GM06990 (cell line): Measurements from ENCODE around the gene LRP3.
"Not testable (repeated sequence)": the region's sequence is repeated elsewhere in the genome, so short reads cannot be mapped to it uniquely, and the experiment has no call there.

Experiments used
- DNase-seq: peaks from one replicate; pipeline ENCODE4 v3.0.0-alpha.2; 2011; ENCODE audit not compliant: insufficient read length; ENCODE audit errors: extremely low read depth
- H3K27me3 ChIP-seq: replicated peaks from 2 replicates; pipeline ENCODE4 v1.6.0; 2011; ENCODE audit warnings: low read length; ENCODE audit not compliant: control insufficient read depth, insufficient read depth
- H3K36me3 ChIP-seq: 2 replicates; pipeline ENCODE4 v1.5.1; 2011; ENCODE audit warnings: low read length; ENCODE audit not compliant: control insufficient read depth, insufficient read depth
- H3K4me3 ChIP-seq: replicated peaks from 2 replicates; pipeline ENCODE4 v1.5.1; 2011; ENCODE audit warnings: low read depth, mild to moderate bottlenecking, control low read depth, low read length
- CTCF ChIP-seq: IDR thresholded peaks from 2 replicates; pipeline ENCODE4 v1.5.1; 2011; ENCODE audit warnings: low read length, control low read depth, mild to moderate bottlenecking, inconsistent platforms; ENCODE audit not compliant: insufficient read depth, poor library complexity, severe bottlenecking

LRP3 gene

GRCh38 chr19:33193865-33194362 is at the start of gene LRP3:
TSS of gene LRP3 (plus strand) at chr19:33194330. CDS start at chr19:33194786, 456 bp downstream.
- H3K27me3 ChIP-seq = no peaks in the 10 kb centered on the region; the same call in none of the 2 replicates
- TF ChIP-seq CTCF = no peak
- H3K36me3 ChIP-seq = no peaks in the 10 kb centered on the region
- H3K4me3 ChIP-seq = no peak within 1 kb of the TSS
- no peak for DNase-seq

GRCh38 chr19:33146209-33146608 is 47.9 kb upstream of the LRP3 start:
- TF ChIP-seq CTCF = no peak
- no peaks in the 10 kb centered on the region for H3K36me3 ChIP-seq
- no peak overlapping the region for H3K4me3 ChIP-seq
- no peak for DNase-seq
- H3K27me3 ChIP-seq = no peaks in the 10 kb centered on the region; the same call in 1 of the 2 replicates

GRCh38 chr19:33147538-33147937 is 46.6 kb upstream of the LRP3 start:
- Histone ChIP-seq H3K36me3 (no peaks in the 10 kb centered on the region), H3K4me3 (no peak overlapping the region), H3K27me3 (no peaks in the 10 kb centered on the region)
- no peak for TF ChIP-seq CTCF
- DNase-seq = no peak

GRCh38 chr19:33150852-33151518 is 43.1 kb upstream of the LRP3 start:
- DNase-seq = no peak
- Histone ChIP-seq H3K4me3 (no peak overlapping the region), H3K36me3 (no peaks in the 10 kb centered on the region), H3K27me3 (no peaks in the 10 kb centered on the region)
- TF ChIP-seq CTCF = no peak

- no peak for DNase-seq
- Histone ChIP-seq H3K36me3 (no peaks in the 10 kb centered on the region), H3K27me3 (no peaks in the 10 kb centered on the region), H3K4me3 (no peak overlapping the region)
- TF ChIP-seq CTCF = no peak
Measured at GRCh38 chr19:33152176-33152575, 42.0 kb upstream of the LRP3 start.

- H3K27me3 ChIP-seq, DNase-seq, H3K36me3 ChIP-seq, H3K4me3 ChIP-seq: not testable (repeated sequence)
Measured at GRCh38 chr19:33152625-33153024, 41.5 kb upstream of the LRP3 start.

GRCh38 chr19:33154313-33154712 is 39.8 kb upstream of the LRP3 start:
- H3K27me3 ChIP-seq, H3K4me3 ChIP-seq, DNase-seq, H3K36me3 ChIP-seq: not testable (repeated sequence)
